GM19239 (cell line): ENCODE results near the gene PUS1.

ENCODE experiments used
- DNase-seq: peaks from one replicate; pipeline ENCODE4 v3.0.0; 2011; ENCODE audit warnings: low spot score; ENCODE audit not compliant: insufficient read length
- FAIRE-seq: peaks from 2 replicates; lab custom pipeline; 2011; peaks lifted over from hg19 to GRCh38; lab: Jason Lieb, UNC

PUS1 gene

GRCh38 chr12:131901431-131902331 lies 27.4 kb upstream of the PUS1 start:
- FAIRE-seq: no peak
- no peak for DNase-seq

- no peak for FAIRE-seq
- no peak for DNase-seq
Measured at GRCh38 chr12:131902332-131903241, 26.5 kb upstream of the PUS1 start.

- FAIRE-seq: no peak
- DNase-seq: no peak
Measured at GRCh38 chr12:131903270-131904255, 25.5 kb upstream of the PUS1 start.

- FAIRE-seq (no peak), DNase-seq (no peak)
Measured at GRCh38 chr12:131904346-131904745, 24.7 kb upstream of the PUS1 start.

GRCh38 chr12:131905081-131905629 lies 23.9 kb upstream of the PUS1 start:
- DNase-seq (no peak), FAIRE-seq (no peak)

GRCh38 chr12:131905630-131906091 lies 23.4 kb upstream of the PUS1 start:
- FAIRE-seq (no peak), DNase-seq (no peak)

GRCh38 chr12:131907379-131908091 lies 21.5 kb upstream of the PUS1 start:
- no peak for DNase-seq

GRCh38 chr12:131908092-131909080 lies 20.7 kb upstream of the PUS1 start:
- FAIRE-seq: no peak

More at GRCh38 chr12:131907379-131908091, 21.5 kb upstream of the PUS1 start:
- FAIRE-seq: no peak

GRCh38 chr12:131909081-131909751 lies 19.9 kb upstream of the PUS1 start:
- DNase-seq (no peak), FAIRE-seq (no peak)

More at GRCh38 chr12:131908092-131909080, 20.7 kb upstream of the PUS1 start:
- no peak for DNase-seq

GRCh38 chr12:131909752-131910219 lies 19.3 kb upstream of the PUS1 start:
- no peak for DNase-seq
- FAIRE-seq: no peak

GRCh38 chr12:131910302-131911027 lies 18.6 kb upstream of the PUS1 start:
- DNase-seq (no peak), FAIRE-seq (no peak)

- FAIRE-seq (no peak), DNase-seq (no peak)
Measured at GRCh38 chr12:131911028-131911650, 17.9 kb upstream of the PUS1 start.

- no peak for FAIRE-seq
- DNase-seq: no peak
Measured at GRCh38 chr12:131911851-131912477, 17.1 kb upstream of the PUS1 start.

- no peak for DNase-seq
Measured at GRCh38 chr12:131912518-131913274, 16.4 kb upstream of the PUS1 start.

GRCh38 chr12:131913666-131914065 lies 15.4 kb upstream of the PUS1 start:
- DNase-seq (no peak), FAIRE-seq (no peak)

More at GRCh38 chr12:131912518-131913274, 16.4 kb upstream of the PUS1 start:
- no peak for FAIRE-seq
